ENCODE results near the gene MOB3B.

DNA sequence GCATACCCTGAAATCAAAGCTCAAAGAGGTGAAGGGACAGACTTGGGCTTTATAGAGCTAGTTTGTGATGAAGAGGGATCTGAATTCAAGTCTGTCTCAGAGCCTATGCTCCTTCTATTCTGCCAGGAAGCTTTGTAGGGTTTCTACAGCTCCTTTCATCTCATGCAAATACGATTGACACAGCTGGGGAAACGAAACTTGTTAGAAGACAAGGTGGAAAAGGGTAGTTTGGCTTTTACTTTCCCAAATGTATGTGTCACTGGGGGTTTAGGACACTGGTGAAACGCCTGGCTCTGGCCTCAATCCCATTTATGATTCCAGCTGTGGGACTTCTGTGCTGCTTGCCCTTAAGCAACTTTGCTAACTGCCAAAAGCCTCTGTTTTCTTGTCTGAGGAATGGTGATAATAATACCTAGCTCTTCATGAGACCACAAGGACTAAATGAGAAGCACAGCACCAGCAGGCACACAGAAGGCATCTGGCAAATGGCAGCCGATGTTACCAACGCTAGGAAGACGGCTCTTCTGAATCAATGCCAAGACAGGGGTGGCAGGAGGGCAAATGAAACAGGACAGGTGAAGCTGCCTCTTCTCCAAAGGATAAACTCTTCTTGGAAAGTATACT lies 162.3 kb downstream of the MOB3B start:
- TF ChIP-seq NFRKB (IDR thresholded peaks at IDR 0.05) (no peak), CTBP1 (IDR thresholded peaks at IDR 0.05; ENCODE audit: borderline replicate concordance) (no peak), BHLHE40 (IDR thresholded peaks at IDR 0.05; ENCODE audit: borderline replicate concordance) (no peak), FOXA1 (IDR thresholded peaks at IDR 0.05) (no peak), HDGF (IDR thresholded peaks at IDR 0.05; ENCODE audit: borderline replicate concordance) (no peak), FOXM1 (IDR thresholded peaks at IDR 0.05; ENCODE audit: borderline replicate concordance) (no peak), L3MBTL2 (conservative IDR thresholded peaks at IDR 0.05) (no peak)
- TF ChIP-seq, protein P1, sequence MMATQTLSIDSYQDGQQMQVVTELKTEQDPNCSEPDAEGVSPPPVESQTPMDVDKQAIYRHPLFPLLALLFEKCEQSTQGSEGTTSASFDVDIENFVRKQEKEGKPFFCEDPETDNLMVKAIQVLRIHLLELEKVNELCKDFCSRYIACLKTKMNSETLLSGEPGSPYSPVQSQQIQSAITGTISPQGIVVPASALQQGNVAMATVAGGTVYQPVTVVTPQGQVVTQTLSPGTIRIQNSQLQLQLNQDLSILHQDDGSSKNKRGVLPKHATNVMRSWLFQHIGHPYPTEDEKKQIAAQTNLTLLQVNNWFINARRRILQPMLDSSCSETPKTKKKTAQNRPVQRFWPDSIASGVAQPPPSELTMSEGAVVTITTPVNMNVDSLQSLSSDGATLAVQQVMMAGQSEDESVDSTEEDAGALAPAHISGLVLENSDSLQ (IDR thresholded peaks at IDR 0.05), result no peak
